ENCODE data around the gene NUDT14.

DNA sequence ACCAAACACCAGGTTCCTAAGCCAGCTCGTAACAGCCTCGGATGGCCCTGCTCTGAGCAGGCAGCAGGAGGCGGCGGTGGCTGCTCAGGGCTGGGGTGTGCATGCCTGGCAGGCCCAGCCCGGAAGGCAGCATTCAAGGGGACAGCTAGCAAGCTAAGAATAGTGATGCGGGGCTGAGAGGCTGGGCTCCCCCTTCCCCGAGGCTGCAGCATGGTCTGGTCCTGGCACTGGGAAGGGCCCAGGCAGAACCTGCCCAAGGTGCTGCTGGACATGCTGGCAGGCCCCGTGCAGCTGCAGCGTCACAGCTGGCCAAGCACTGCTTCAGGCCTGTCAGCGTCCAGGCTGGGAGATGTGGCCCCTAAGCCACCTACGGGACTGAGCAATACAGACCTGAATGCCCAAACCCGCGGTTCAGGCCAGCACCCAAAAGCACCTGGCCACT lies 26.4 kb upstream of the NUDT14 start:
- TF ChIP-seq, protein P1, sequence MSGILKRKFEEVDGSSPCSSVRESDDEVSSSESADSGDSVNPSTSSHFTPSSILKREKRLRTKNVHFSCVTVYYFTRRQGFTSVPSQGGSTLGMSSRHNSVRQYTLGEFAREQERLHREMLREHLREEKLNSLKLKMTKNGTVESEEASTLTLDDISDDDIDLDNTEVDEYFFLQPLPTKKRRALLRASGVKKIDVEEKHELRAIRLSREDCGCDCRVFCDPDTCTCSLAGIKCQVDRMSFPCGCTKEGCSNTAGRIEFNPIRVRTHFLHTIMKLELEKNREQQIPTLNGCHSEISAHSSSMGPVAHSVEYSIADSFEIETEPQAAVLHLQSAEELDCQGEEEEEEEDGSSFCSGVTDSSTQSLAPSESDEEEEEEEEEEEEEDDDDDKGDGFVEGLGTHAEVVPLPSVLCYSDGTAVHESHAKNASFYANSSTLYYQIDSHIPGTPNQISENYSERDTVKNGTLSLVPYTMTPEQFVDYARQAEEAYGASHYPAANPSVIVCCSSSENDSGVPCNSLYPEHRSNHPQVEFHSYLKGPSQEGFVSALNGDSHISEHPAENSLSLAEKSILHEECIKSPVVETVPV (CRISPR knock-in tag; IDR thresholded peaks at IDR 0.05): no peak
- TF ChIP-seq ZNF8 (CRISPR knock-in tag; IDR thresholded peaks at IDR 0.05) (no peak), ZFP3 (CRISPR knock-in tag; IDR thresholded peaks at IDR 0.05) (no peak)
- TF ChIP-seq, protein P2, sequence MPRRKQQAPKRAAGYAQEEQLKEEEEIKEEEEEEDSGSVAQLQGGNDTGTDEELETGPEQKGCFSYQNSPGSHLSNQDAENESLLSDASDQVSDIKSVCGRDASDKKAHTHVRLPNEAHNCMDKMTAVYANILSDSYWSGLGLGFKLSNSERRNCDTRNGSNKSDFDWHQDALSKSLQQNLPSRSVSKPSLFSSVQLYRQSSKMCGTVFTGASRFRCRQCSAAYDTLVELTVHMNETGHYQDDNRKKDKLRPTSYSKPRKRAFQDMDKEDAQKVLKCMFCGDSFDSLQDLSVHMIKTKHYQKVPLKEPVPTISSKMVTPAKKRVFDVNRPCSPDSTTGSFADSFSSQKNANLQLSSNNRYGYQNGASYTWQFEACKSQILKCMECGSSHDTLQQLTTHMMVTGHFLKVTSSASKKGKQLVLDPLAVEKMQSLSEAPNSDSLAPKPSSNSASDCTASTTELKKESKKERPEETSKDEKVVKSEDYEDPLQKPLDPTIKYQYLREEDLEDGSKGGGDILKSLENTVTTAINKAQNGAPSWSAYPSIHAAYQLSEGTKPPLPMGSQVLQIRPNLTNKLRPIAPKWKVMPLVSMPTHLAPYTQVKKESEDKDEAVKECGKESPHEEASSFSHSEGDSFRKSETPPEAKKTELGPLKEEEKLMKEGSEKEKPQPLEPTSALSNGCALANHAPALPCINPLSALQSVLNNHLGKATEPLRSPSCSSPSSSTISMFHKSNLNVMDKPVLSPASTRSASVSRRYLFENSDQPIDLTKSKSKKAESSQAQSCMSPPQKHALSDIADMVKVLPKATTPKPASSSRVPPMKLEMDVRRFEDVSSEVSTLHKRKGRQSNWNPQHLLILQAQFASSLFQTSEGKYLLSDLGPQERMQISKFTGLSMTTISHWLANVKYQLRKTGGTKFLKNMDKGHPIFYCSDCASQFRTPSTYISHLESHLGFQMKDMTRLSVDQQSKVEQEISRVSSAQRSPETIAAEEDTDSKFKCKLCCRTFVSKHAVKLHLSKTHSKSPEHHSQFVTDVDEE (CRISPR knock-in tag; IDR thresholded peaks at IDR 0.05): no peak
